H9 (cell line): ENCODE data around the gene FEZ2. TPM values are rescaled to one million over a fixed set of nuclear protein-coding genes. Genes with fewer than 3 reads are reported as not detected.
A peak's percentile ranks its signal among the peaks of the same experiment; 100 is the strongest.

Source experiments
- DNase-seq: peaks from one replicate; pipeline ENCODE4 v3.0.0-alpha.2; 2017
- H2AFZ ChIP-seq: one replicate; pipeline ENCODE4 v1.6.1; 2013; ENCODE audit warnings: mild to moderate bottlenecking, low read length, control low read depth, moderate library complexity
- H2AK5ac ChIP-seq: 2 replicates; pipeline ENCODE4 v1.6.1; 2013; ENCODE audit warnings: low read length, control low read depth, mixed read lengths; ENCODE audit not compliant: insufficient read length
- H2BK120ac ChIP-seq: one replicate; pipeline ENCODE4 v1.6.1; 2013; ENCODE audit warnings: low read depth, mild to moderate bottlenecking, low read length, control low read depth, inconsistent platforms; ENCODE audit not compliant: poor library complexity, severe bottlenecking
- H2BK12ac ChIP-seq: 2 replicates; pipeline ENCODE4 v1.6.1; 2013; ENCODE audit warnings: low read length, control low read depth, mixed read lengths, low read depth; ENCODE audit not compliant: insufficient read length
- H2BK15ac ChIP-seq: 2 replicates; pipeline ENCODE4 v1.6.1; 2013; ENCODE audit warnings: low read depth, low read length, control low read depth
- H2BK20ac ChIP-seq: one replicate; pipeline ENCODE4 v1.6.1; 2013; ENCODE audit warnings: low read depth, mild to moderate bottlenecking, low read length, control low read depth, inconsistent platforms; ENCODE audit not compliant: poor library complexity, severe bottlenecking
- H2BK5ac ChIP-seq: 2 replicates; pipeline ENCODE4 v1.6.1; 2013; ENCODE audit warnings: low read length, control low read depth, mixed read lengths; ENCODE audit not compliant: insufficient read length
- H3K14ac ChIP-seq: 2 replicates; pipeline ENCODE4 v1.6.1; 2013; ENCODE audit warnings: low read length, control low read depth; ENCODE audit not compliant: insufficient read depth
- H3K18ac ChIP-seq: 2 replicates; pipeline ENCODE4 v1.6.1; 2013; ENCODE audit warnings: low read depth, mild to moderate bottlenecking, mixed read lengths, low read length, control low read depth; ENCODE audit not compliant: insufficient read length
- H3K23ac ChIP-seq: 2 replicates; pipeline ENCODE4 v1.6.1; 2013; ENCODE audit warnings: low read length, control low read depth, mixed read lengths, low read depth; ENCODE audit not compliant: insufficient read length
- H3K23me2 ChIP-seq: 2 replicates; pipeline ENCODE4 v1.6.1; 2013; ENCODE audit warnings: low read depth, mild to moderate bottlenecking, mixed read lengths, low read length, control low read depth; ENCODE audit not compliant: insufficient read length, poor library complexity, severe bottlenecking
- H3K27ac ChIP-seq: 2 replicates; pipeline ENCODE4 v1.5.1; 2013; ENCODE audit warnings: low read length, control low read depth, mixed read lengths, low read depth; ENCODE audit not compliant: insufficient read length
- H3K27me3 ChIP-seq: 2 replicates; pipeline ENCODE4 v1.6.1; 2013; ENCODE audit warnings: low read length, control low read depth, inconsistent platforms; ENCODE audit not compliant: insufficient read depth
- H3K4ac ChIP-seq: 2 replicates; pipeline ENCODE4 v1.6.1; 2013; ENCODE audit warnings: low read depth, mild to moderate bottlenecking, control low read depth, inconsistent platforms, low read length, moderate library complexity
- H3K4me1 ChIP-seq: 2 replicates; pipeline ENCODE4 v1.6.1; 2013; ENCODE audit warnings: low read length, control low read depth, inconsistent platforms; ENCODE audit not compliant: insufficient read depth
- H3K4me2 ChIP-seq: 2 replicates; pipeline ENCODE4 v1.6.1; 2013; ENCODE audit warnings: low read length, control low read depth, mixed read lengths; ENCODE audit not compliant: insufficient read length, insufficient read depth
- H3K56ac ChIP-seq: 2 replicates; pipeline ENCODE4 v1.6.1; 2013; ENCODE audit warnings: low read depth, mild to moderate bottlenecking, mixed read lengths, low read length, control low read depth; ENCODE audit not compliant: insufficient read length
- H3K79me1 ChIP-seq: 2 replicates; pipeline ENCODE4 v1.6.1; 2013; ENCODE audit warnings: low read depth, mild to moderate bottlenecking, moderate library complexity, low read length, control low read depth, inconsistent platforms; ENCODE audit not compliant: insufficient read depth, poor library complexity, severe bottlenecking
- H3K79me2 ChIP-seq: 2 replicates; pipeline ENCODE4 v1.6.1; 2013; ENCODE audit warnings: low read length, control low read depth, inconsistent platforms; ENCODE audit not compliant: insufficient read depth
- H3K9ac ChIP-seq: 2 replicates; pipeline ENCODE4 v1.6.1; 2013; ENCODE audit warnings: low read length, control low read depth, mixed read lengths; ENCODE audit not compliant: insufficient read length; ENCODE audit errors: extremely low read depth
- H3K9me3 ChIP-seq: one replicate; pipeline ENCODE4 v1.6.1; 2013; ENCODE audit warnings: low read depth, low read length, inconsistent platforms; ENCODE audit not compliant: control insufficient read depth
- H3T11ph ChIP-seq: one replicate; pipeline ENCODE4 v1.6.1; 2013; ENCODE audit warnings: mild to moderate bottlenecking, low read length, control low read depth, inconsistent platforms
- H4K20me1 ChIP-seq: one replicate; pipeline ENCODE4 v1.6.1; 2013; ENCODE audit not compliant: control insufficient read depth, insufficient read length, insufficient read depth
- H4K5ac ChIP-seq: 2 replicates; pipeline ENCODE4 v1.6.1; 2013; ENCODE audit warnings: low read depth, mild to moderate bottlenecking, mixed read lengths, low read length, control low read depth; ENCODE audit not compliant: insufficient read length
- H4K8ac ChIP-seq: replicated peaks from 2 replicates; pipeline ENCODE4 v1.6.1; 2013; ENCODE audit warnings: low read length, control low read depth, mixed read lengths, low read depth; ENCODE audit not compliant: insufficient read length
- H4K91ac ChIP-seq: 2 replicates; pipeline ENCODE4 v1.6.1; 2013; ENCODE audit warnings: low read depth, mild to moderate bottlenecking, moderate library complexity, mixed read lengths, low read length, control low read depth; ENCODE audit not compliant: insufficient read length
- H3K27ac Mint-ChIP-seq, 3 experiments: 2 replicates in 2 of 3; 3 replicates in 1 of 3; pipeline ENCODE4 v1.8.0; 2020 to 2021; ENCODE audit warnings: mixed read lengths in 3 of 3, mild to moderate bottlenecking in 1 of 3, moderate library complexity in 1 of 3
- H3K27me3 Mint-ChIP-seq: 2 replicates; pipeline ENCODE4 v1.8.0; 2021; ENCODE audit warnings: low read depth, mild to moderate bottlenecking, moderate library complexity, mixed read lengths
- H3K36me3 Mint-ChIP-seq, 3 experiments: 2 replicates in 2 of 3; 3 replicates in 1 of 3; pipeline ENCODE4 v1.8.0; 2020 to 2021; ENCODE audit warnings: low read depth in 3 of 3, mixed read lengths in 3 of 3; ENCODE audit not compliant: insufficient read depth in 1 of 3
- H3K4me1 Mint-ChIP-seq, 2 experiments: 2 replicates each; pipeline ENCODE4 v1.8.0; 2020; ENCODE audit warnings: mixed read lengths in 2 of 2
- H3K4me3 Mint-ChIP-seq, 2 experiments: 2 replicates in 1 of 2; 3 replicates in 1 of 2; pipeline ENCODE4 v1.8.0; 2020 to 2021; ENCODE audit warnings: mild to moderate bottlenecking in 2 of 2, mixed read lengths in 2 of 2, moderate library complexity in 1 of 2
- H3K9me3 Mint-ChIP-seq, 2 experiments: 2 replicates in 1 of 2; 3 replicates in 1 of 2; pipeline ENCODE4 v1.8.0; 2020; ENCODE audit warnings: mild to moderate bottlenecking in 2 of 2, mixed read lengths in 2 of 2, moderate library complexity in 1 of 2
- WGBS: extraction: QIAGEN DNeasy Blood & Tissue Kit; methylation state at CpG from one replicate; pipeline ENCODE4 v1.1.7; 2013; ENCODE audit warnings: missing lambda C conversion rate, low lambda C conversion rate, mixed read lengths; ENCODE audit not compliant: insufficient read length; ENCODE audit errors: extremely low coverage; 5-methylcytosine and 5-hydroxymethylcytosine counted together
- total RNA-seq: library from RNA; stranded (reverse); gene quantifications from 2 replicates; pipeline ENCODE4 v1.2.1, GENCODE V29; 2021
- TF ChIP-seq, protein P1 (sequence below): fragments of 200-600 bp; sonication (generic); conservative IDR thresholded peaks from 3 replicates; pipeline ENCODE4 v1.8.0; 2021; ENCODE audit warnings: antibody characterized with exemption, mild to moderate bottlenecking

Gene FEZ2
- total RNA-seq, 1 experiment from 2014 or later: 27.7 TPM

DNA sequence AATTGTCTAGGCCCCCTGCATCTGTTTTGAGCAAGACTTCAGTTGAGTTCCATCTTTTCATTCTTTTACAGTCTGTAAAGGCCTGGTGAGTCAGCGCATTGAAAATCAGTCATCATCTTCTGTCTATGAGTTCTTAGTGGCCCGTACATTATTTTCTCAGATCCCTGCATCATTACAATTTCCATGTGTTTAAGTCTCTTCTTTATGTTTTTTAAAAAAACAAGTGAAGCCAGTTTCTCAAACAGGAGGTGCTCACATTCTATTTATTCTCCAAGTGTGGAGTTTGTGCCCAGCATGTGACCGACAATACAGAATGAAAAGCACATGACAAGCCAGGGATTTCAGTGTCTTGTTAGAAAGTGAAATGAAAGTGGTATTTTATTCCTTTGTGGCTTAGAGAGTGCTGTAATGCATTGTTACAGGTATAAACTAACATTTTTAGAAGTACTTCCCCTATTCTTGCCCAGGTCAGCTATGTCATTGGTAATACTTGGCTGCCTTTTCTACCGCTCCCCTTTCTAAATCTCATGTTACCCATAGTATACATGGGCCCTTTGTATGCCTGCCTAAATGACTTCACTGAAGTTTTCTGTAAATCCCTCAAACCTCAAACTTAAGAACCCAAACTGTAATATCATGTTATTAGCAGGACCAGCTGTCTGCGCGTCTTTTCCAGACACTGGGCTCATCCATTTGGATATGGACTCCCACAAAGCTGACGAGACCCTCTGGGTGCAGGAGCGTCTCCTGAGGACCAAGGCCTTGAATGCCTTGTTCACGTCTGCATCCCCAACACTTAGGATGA is 67.6 kb downstream of the FEZ2 start:
- Histone ChIP-seq H3K14ac (no peak overlapping the region), H2AFZ (no peak overlapping the region), H2BK120ac (no peak overlapping the region), H3K4me2 (no peak overlapping the region), H3K27ac (no peak overlapping the region), H2BK15ac (no peak overlapping the region), H3K4ac (no peak overlapping the region), H3K79me2 (no peaks in the 10 kb centered on the region), H2BK12ac (no peak overlapping the region), H2BK5ac (no peak overlapping the region), H3K27me3 (no peaks in the 10 kb centered on the region), H4K91ac (no peak overlapping the region), H3K56ac (no peak overlapping the region), H4K20me1 (no peaks in the 10 kb centered on the region), H4K8ac (no peak overlapping the region), H3K4me1 (no peaks in the 10 kb centered on the region), H3K18ac (no peak overlapping the region), H3K23ac (no peak overlapping the region), H3K9ac (no peak overlapping the region), H3T11ph (no peak overlapping the region), H3K23me2 (no peaks in the 10 kb centered on the region), H2AK5ac (no peak overlapping the region), H2BK20ac (no peak overlapping the region), H4K5ac (no peak overlapping the region), H3K9me3 (no peaks in the 10 kb centered on the region), H3K79me1 (no peaks in the 10 kb centered on the region)
- Mint-ChIP-seq H3K4me3 (no peak overlapping the region), H3K4me1 (peaks cover 10 to 11% of the 10 kb centered on the region in 2 experiments), H3K36me3 (peaks cover 6 to 15% (median 9%) of the 10 kb centered on the region in 3 experiments; a peak in 6 of 7 replicates), H3K9me3 (no peaks in the 10 kb centered on the region), H3K27me3 (no peaks in the 10 kb centered on the region), H3K27ac (0 out of 7 replicates have a peak overlapping the region, but pooled peaks of 1 of the 3 experiments have one; percentile 1)
- no peak for DNase-seq
- no CpG with 5 or more reads among the region's 9 CpGs for WGBS
- TF ChIP-seq, protein P1, sequence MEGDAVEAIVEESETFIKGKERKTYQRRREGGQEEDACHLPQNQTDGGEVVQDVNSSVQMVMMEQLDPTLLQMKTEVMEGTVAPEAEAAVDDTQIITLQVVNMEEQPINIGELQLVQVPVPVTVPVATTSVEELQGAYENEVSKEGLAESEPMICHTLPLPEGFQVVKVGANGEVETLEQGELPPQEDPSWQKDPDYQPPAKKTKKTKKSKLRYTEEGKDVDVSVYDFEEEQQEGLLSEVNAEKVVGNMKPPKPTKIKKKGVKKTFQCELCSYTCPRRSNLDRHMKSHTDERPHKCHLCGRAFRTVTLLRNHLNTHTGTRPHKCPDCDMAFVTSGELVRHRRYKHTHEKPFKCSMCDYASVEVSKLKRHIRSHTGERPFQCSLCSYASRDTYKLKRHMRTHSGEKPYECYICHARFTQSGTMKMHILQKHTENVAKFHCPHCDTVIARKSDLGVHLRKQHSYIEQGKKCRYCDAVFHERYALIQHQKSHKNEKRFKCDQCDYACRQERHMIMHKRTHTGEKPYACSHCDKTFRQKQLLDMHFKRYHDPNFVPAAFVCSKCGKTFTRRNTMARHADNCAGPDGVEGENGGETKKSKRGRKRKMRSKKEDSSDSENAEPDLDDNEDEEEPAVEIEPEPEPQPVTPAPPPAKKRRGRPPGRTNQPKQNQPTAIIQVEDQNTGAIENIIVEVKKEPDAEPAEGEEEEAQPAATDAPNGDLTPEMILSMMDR: no peak
